NCI-H345 treated with DMSO at 0.1 percent for 48 hours (cell line): ENCODE measurements around the gene AP1B1.

Source experiments
- DNase-seq: peaks from one replicate; lab custom pipeline; 2025; ENCODE audit not compliant: unreplicated experiment; lab: John Stamatoyannopoulos, UW

Gene AP1B1

GRCh38 chr22:29314537-29315285 lies 73.7 kb downstream of the AP1B1 start:
- DNase-seq = no peak

DNA sequence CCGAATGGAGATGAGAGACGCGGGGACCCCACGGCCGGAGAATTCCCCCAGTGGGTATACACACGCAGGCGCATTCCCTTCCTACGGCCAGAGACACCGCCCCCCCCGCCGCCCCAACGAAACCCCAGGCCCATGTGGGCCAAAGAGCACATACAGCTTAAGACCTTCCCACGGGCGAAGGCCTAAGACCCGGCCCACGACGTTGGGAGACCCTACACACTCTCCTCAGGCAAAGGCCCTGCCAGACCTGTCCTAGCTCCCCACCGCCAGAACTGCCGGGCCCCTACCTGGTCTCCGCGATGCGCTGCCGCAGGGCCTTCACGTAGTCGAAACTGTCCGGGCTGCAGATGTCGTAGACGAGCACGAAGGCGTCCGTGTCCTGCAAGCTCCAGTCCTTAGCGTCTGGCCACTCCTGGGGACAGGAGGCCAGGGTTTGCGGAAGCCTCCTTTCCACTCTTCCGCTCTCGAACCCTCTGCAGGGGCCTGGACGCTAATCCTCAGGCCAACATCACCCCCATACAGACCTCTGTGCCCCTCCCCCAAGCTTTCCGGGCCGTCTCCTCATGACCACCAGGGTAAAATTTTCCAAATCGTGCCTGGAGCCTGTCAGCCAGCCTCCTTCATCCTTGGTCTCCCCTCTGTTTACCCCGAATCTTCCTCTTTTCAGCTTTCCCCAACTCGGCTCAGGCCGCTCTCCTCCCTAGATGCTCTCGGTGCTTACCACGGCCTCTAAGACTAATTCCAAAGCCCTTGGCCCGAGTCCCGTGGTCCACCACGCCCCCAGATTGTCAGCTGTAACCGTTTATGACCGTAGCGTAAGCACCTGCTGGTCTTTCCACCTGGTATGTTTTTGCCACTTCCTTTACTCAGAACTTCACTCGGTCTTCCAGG lies 74.5 kb downstream of the AP1B1 start:
- DNase-seq = no peak

DNA sequence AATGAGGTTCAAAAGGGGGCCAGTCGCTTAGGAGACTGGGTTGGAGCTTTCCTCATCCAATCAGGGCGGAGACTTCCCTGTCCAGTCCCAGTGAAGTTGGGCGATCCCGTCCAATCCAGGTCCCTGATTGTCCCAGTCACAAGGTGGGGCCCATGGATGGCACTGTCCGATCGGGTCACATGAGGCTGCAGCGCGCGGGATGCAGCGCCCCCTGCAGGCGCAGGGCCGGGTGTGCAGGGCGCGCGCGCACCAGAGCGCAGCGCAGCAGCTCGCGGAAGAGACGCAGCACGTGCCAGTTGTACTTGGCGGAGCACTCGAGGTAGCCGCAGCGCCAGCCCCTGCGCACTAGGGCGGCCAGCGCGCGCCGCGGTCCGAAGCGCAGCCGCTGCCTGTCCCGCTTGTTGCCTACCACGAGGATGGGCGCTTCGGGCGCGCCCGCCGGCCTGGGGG lies 75.2 kb downstream of the AP1B1 start:
- DNase-seq = no peak

- DNase-seq = no peak
Measured at GRCh38 chr22:29312218-29313125, 75.9 kb downstream of the AP1B1 start.

GRCh38 chr22:29311464-29312217 lies 76.7 kb downstream of the AP1B1 start:
- no peak for DNase-seq

GRCh38 chr22:29310863-29311339 lies 77.5 kb downstream of the AP1B1 start:
- no peak for DNase-seq

GRCh38 chr22:29310065-29310862 lies 78.1 kb downstream of the AP1B1 start:
- DNase-seq = no peak

GRCh38 chr22:29309332-29310064 lies 78.9 kb downstream of the AP1B1 start:
- no peak for DNase-seq

- no peak for DNase-seq
Measured at GRCh38 chr22:29308791-29309262, 79.5 kb downstream of the AP1B1 start.

GRCh38 chr22:29308148-29308790 lies 80.1 kb downstream of the AP1B1 start:
- no peak for DNase-seq

- no peak for DNase-seq
Measured at GRCh38 chr22:29307596-29308147, 80.7 kb downstream of the AP1B1 start.

- DNase-seq = peak; percentile 23
Measured at GRCh38 chr22:29306835-29307595, 81.4 kb downstream of the AP1B1 start.

- peak; percentile 15 for DNase-seq
Measured at GRCh38 chr22:29306175-29306834, 82.1 kb downstream of the AP1B1 start, which contains the start of gene GAS2L1. GAS2L1 (plus strand) TSS chr22:29306650; CDS start chr22:29308106, 1,456 bp downstream.

DNA sequence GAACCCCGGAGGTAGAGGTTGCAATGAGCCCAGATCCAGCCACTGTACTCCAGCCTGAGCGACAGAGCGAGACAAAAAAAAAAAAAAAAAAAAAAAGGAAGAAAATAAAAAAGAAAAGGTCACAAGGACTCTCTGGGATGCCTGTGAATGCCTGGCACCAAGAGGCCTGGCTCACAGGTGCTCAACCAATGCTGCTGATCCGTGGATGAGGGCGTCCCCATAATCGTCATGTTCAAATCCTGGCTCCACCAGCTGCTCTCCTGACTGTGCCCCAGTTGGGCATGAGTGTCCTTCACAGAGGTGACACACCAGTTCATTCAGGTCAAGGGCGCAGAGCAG lies 82.6 kb downstream of the AP1B1 start:
- no peak for DNase-seq

- DNase-seq = no peak
Measured at GRCh38 chr22:29302681-29303465, 85.5 kb downstream of the AP1B1 start.

- no peak for DNase-seq
Measured at GRCh38 chr22:29302402-29302680, 86.0 kb downstream of the AP1B1 start.
